Measurements from ENCODE around the gene NAA30. TPM values are rescaled to one million over a fixed set of nuclear protein-coding genes. Genes with fewer than 3 reads are reported as not detected.

Gene NAA30
- total RNA-seq, 4 donors from 2014 or later: 13.1 to 16.0 (median 14.9) TPM

- intact Hi-C loops (cut with DNase I; ENCODE audit: low total_unique reads): no loop called here
- H3K4me3 ChIP-seq (ENCODE audit: low read depth, poor library complexity, severe bottlenecking): no peak overlapping the region
- TF ChIP-seq CTCF (IDR thresholded peaks at IDR 0.05): no peak
- TF ChIP-seq POLR2A (IDR thresholded peaks at IDR 0.05): no peak
- DNase-seq (ENCODE audit: low spot score in 2 of 2): no peak
These were observed 11.7 kb upstream of the NAA30 start for GRCh38 chr14:57378661-57379060.

- intact Hi-C loops (cut with DNase I; ENCODE audit: low total_unique reads): no loop called here
- no peak for DNase-seq (ENCODE audit: low spot score in 2 of 2)
- WGBS, 2 donors: 86 to 95% methylated on average over 3 of the region's 3 CpGs
- no peak overlapping the region for H3K4me3 ChIP-seq (ENCODE audit: low read depth, poor library complexity, severe bottlenecking)
- no peak for TF ChIP-seq CTCF (IDR thresholded peaks at IDR 0.05)
- no peak for TF ChIP-seq POLR2A (IDR thresholded peaks at IDR 0.05)
These were observed 9.5 kb upstream of the NAA30 start for GRCh38 chr14:57380935-57381334.

GRCh38 chr14:57382283-57382682 is 8.1 kb upstream of the NAA30 start:
- DNase-seq (ENCODE audit: low spot score in 2 of 2): no peak
- intact Hi-C loops (cut with DNase I; ENCODE audit: low total_unique reads): no loop called here
- no peak for TF ChIP-seq POLR2A (IDR thresholded peaks at IDR 0.05)
- TF ChIP-seq CTCF (IDR thresholded peaks at IDR 0.05): no peak
- 65 to 71% methylated on average over 2 of the region's 2 CpGs for WGBS, 2 donors
- no peak overlapping the region for H3K4me3 ChIP-seq (ENCODE audit: low read depth, poor library complexity, severe bottlenecking)

- intact Hi-C loops (cut with DNase I; ENCODE audit: low total_unique reads): no loop called here
- no peak for DNase-seq (ENCODE audit: low spot score in 2 of 2)
- H3K4me3 ChIP-seq (ENCODE audit: low read depth, poor library complexity, severe bottlenecking): no peak overlapping the region
- TF ChIP-seq CTCF (IDR thresholded peaks at IDR 0.05) (no peak), POLR2A (IDR thresholded peaks at IDR 0.05) (no peak)
These were observed 7.2 kb upstream of the NAA30 start for GRCh38 chr14:57383125-57383745.

GRCh38 chr14:57388067-57388466 is 2.3 kb upstream of the NAA30 start:
- no peak for TF ChIP-seq CTCF (IDR thresholded peaks at IDR 0.05)
- TF ChIP-seq POLR2A (IDR thresholded peaks at IDR 0.05): no peak
- H3K4me3 ChIP-seq (ENCODE audit: low read depth, poor library complexity, severe bottlenecking): no peak overlapping the region
- no peak for DNase-seq (ENCODE audit: low spot score in 2 of 2)
- intact Hi-C loops (cut with DNase I; ENCODE audit: low total_unique reads): no loop called here

- DNase-seq (ENCODE audit: low spot score in 2 of 2): no peak
- intact Hi-C loops (cut with DNase I; ENCODE audit: low total_unique reads): no loop called here
- peak overlapping the region; percentile 94 for H3K4me3 ChIP-seq (ENCODE audit: low read depth, poor library complexity, severe bottlenecking)
- 43 to 51% methylated on average over 5 of the region's 5 CpGs for WGBS, 2 donors
- TF ChIP-seq CTCF (IDR thresholded peaks at IDR 0.05): no peak
- TF ChIP-seq POLR2A (IDR thresholded peaks at IDR 0.05): no peak
These were observed 745 bp upstream of the NAA30 start for GRCh38 chr14:57389646-57390036.
